ENCODE data around the gene ZSCAN5B.
A peak's percentile ranks its signal among the peaks of the same experiment; 100 is the strongest.

ZSCAN5B gene

DNA sequence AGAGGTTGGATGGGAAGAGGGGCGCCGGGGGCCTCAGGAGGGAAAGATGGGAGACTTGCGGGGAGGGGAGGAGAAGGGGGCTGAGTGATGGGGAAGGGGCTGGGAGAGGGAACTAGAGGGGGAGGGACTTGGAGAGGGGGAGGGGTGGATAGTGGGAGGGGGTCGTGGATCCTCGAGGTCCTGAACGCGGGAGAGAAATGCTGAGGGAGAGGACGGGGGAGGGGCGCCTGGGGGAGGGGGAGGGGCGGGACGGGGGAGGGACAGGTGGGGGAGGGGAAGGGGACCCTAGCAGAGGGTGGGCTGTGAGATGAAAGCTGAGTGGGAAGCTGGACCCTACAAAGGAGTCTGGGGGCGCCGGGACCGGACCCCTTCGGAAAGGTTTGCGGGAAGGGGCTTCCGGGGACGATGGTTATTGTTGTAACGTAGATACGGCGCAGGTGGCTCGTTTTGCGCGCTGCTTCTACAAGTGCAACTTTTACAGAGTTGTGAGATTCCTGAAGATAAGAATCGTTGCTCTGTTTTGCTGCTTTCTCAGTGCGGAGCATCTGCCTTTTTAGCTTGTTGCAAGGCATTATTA lies 56.1 kb downstream of the ZSCAN5B start:
- in situ Hi-C loops (cut with HindIII; ENCODE audit: low sequenced_read_pairs): no loop called here
- peak overlapping the region; percentile 63 for H3K4me3 ChIP-seq (ENCODE audit: low read depth, low read length)
- TF ChIP-seq, protein P1, sequence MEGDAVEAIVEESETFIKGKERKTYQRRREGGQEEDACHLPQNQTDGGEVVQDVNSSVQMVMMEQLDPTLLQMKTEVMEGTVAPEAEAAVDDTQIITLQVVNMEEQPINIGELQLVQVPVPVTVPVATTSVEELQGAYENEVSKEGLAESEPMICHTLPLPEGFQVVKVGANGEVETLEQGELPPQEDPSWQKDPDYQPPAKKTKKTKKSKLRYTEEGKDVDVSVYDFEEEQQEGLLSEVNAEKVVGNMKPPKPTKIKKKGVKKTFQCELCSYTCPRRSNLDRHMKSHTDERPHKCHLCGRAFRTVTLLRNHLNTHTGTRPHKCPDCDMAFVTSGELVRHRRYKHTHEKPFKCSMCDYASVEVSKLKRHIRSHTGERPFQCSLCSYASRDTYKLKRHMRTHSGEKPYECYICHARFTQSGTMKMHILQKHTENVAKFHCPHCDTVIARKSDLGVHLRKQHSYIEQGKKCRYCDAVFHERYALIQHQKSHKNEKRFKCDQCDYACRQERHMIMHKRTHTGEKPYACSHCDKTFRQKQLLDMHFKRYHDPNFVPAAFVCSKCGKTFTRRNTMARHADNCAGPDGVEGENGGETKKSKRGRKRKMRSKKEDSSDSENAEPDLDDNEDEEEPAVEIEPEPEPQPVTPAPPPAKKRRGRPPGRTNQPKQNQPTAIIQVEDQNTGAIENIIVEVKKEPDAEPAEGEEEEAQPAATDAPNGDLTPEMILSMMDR (IDR thresholded peaks at IDR 0.05; ENCODE audit: low read depth, low read length, missing control alignments): no peak
- no peak for DNase-seq (ENCODE audit: low read depth)

GRCh38 chr19:56140583-56141416 lies 56.8 kb downstream of the ZSCAN5B start, which contains the start of gene ZNF444:
Gene ZNF444, plus strand, starts transcription at chr19:56141287. Its CDS starts 5,625 bp downstream, at chr19:56146912.
- TF ChIP-seq, protein P1 (IDR thresholded peaks at IDR 0.05; ENCODE audit: low read depth, low read length, missing control alignments): no peak
- in situ Hi-C loops (cut with HindIII; ENCODE audit: low sequenced_read_pairs): no loop called here
- peak within 1 kb of the TSS; percentile 63 for H3K4me3 ChIP-seq (ENCODE audit: low read depth, low read length)
- DNase-seq (ENCODE audit: low read depth): peak; percentile 99

DNA sequence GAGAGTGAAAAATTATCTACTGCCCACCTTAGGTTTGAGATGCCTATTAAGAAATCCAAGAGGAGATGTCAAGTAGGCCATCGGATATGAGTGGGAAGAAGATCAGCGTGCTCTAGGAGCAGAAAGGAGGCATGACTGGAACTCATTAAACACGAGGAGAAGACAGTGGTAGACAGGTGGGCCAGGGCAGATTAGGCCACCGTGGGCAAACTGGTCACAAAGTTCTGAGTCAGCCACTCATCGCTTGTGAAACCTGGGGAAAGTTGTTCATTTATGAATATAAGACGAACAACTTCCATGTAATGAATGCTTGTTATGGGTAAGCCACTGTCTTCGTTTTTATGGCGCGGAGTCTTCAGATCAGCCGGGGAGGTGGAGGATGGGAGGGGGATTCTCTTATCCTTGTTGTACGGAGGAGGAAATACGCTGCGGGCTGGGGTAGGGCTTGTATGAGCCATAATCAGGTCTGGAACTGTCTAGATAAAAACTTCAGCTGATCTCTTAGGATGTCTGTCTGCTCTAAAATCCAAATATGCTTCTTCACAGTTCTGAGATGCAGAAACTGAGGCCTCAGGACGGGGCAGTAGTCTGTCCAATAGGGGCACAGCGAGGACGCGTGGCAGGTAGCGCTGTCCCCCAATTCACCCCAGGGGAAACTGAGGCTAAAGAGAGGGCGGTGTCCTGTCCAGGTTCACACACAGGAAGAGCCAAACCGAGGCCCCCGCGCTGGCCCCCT lies 57.6 kb downstream of the ZSCAN5B start:
- DNase-seq (ENCODE audit: low read depth): no peak
- peak overlapping the region; percentile 63 for H3K4me3 ChIP-seq (ENCODE audit: low read depth, low read length)
- in situ Hi-C loops (cut with HindIII; ENCODE audit: low sequenced_read_pairs): no loop called here
- TF ChIP-seq, protein P1 (IDR thresholded peaks at IDR 0.05; ENCODE audit: low read depth, low read length, missing control alignments): no peak

Measured in astrocyte of the cerebellum (primary cell).